NT2/D1 (cell line): ENCODE data around the gene MPPED1.

Experiments used
- DNase-seq: peaks from one replicate; pipeline ENCODE4 v3.0.0-alpha.2; 2011; ENCODE audit warnings: low read depth, low spot score
- H3K27me3 ChIP-seq: 2 replicates; pipeline ENCODE4 v1.6.0; 2011; ENCODE audit warnings: mild to moderate bottlenecking; ENCODE audit not compliant: insufficient read length, insufficient read depth
- H3K36me3 ChIP-seq: 2 replicates; pipeline ENCODE4 v1.6.1; 2011; ENCODE audit warnings: mild to moderate bottlenecking, low read length, mixed read lengths; ENCODE audit not compliant: insufficient read depth, insufficient read length
- H3K4me1 ChIP-seq: 2 replicates; pipeline ENCODE4 v1.5.1; 2011; ENCODE audit not compliant: insufficient read depth, insufficient read length
- H3K4me3 ChIP-seq: 2 replicates; pipeline ENCODE4 v1.5.1; 2011; ENCODE audit warnings: low read depth; ENCODE audit not compliant: insufficient read length
- H3K9ac ChIP-seq: 2 replicates; pipeline ENCODE4 v1.6.0; 2011; ENCODE audit warnings: low read depth; ENCODE audit not compliant: insufficient read length
- H3K9me3 ChIP-seq: 2 replicates; pipeline ENCODE4 v1.5.1; 2011; ENCODE audit warnings: mild to moderate bottlenecking, low read length; ENCODE audit not compliant: insufficient read depth
- SUZ12 ChIP-seq: IDR thresholded peaks from 2 replicates; pipeline ENCODE4 v1.6.1; 2011; ENCODE audit not compliant: insufficient read length, insufficient read depth; ENCODE audit errors: extremely low read depth
- YY1 ChIP-seq: IDR thresholded peaks from 2 replicates; pipeline ENCODE4 v1.6.1; 2011; ENCODE audit not compliant: insufficient read length, insufficient read depth
- ZNF274 ChIP-seq: IDR thresholded peaks from 2 replicates; pipeline ENCODE4 v1.6.1; 2011; ENCODE audit warnings: mild to moderate bottlenecking, low read depth, low read length

The MPPED1 gene

DNA sequence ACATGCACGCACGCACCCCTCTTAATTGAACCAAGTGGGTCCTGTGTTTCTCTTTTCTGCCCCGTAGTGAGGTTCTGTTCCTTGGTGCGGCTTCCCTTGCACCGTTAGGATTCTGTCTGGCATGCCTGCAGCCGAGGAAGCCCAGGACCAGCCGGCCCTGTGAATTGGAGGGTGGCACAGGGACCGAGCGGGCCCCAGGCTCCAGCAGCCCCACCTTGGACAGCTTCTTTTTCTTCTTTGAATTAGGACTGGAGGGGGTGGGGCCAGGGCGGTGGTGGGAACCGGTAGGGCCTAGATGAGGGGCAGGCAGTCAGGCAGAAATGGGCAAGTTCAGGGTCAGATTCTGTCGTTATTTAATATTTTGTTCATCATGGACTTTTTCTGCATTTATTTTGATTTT lies 94.7 kb downstream of the MPPED1 start:
- no peak for TF ChIP-seq ZNF274
- no peak for TF ChIP-seq SUZ12
- TF ChIP-seq YY1: no peak
- Histone ChIP-seq H3K4me1 (peaks cover 10% of the 10 kb centered on the region), H3K36me3 (no peaks in the 10 kb centered on the region), H3K9ac (no peak overlapping the region), H3K27me3 (no peaks in the 10 kb centered on the region), H3K4me3 (no peak overlapping the region), H3K9me3 (no peaks in the 10 kb centered on the region)
- DNase-seq: no peak

DNA sequence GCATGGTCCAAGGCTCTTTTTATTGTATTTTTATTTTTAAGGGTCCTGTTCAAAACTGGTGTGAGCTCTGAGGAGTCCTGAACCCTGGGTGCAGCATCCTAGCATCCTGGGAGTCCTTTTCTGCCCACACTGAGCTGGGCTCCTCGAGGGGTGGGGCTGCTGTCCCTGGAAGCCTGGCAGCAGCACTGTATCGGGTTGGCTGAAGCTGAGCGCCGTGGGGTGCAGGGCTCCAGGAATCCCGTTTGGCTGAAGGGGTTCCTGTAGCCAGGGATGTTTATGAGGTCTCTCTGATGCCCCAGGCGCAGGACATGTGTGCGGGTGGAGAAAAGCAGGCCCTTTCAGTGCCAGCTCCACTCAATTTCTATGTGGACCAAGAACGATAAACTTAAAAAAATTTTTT lies 95.4 kb downstream of the MPPED1 start:
- Histone ChIP-seq H3K27me3 (no peaks in the 10 kb centered on the region), H3K9ac (no peak overlapping the region), H3K9me3 (no peaks in the 10 kb centered on the region), H3K4me1 (peaks cover 10% of the 10 kb centered on the region), H3K36me3 (no peaks in the 10 kb centered on the region), H3K4me3 (no peak overlapping the region)
- TF ChIP-seq SUZ12 (no peak), ZNF274 (no peak), YY1 (no peak)
- DNase-seq: no peak

DNA sequence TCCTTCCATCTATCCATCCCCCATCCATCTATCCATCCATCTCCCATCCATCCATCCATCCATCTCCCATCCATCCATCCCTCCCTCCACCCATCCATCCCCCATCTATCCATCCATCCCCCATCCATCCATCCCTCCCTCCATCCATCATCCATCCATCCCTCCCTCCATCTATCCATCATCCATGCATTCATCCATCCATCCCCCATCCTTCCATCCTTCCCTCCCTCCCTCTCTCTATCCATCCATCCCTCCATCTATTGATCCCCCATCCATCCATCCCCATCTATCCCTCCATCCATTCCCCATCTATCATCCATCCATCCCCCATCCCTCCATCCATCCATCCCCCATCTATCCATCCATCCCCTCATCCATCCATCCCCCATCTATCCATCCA lies 96.7 kb downstream of the MPPED1 start:
- TF ChIP-seq YY1: no peak
- no peak for TF ChIP-seq ZNF274
- TF ChIP-seq SUZ12: no peak
- H3K27me3 ChIP-seq: no peaks in the 10 kb centered on the region
- H3K36me3 ChIP-seq: no peaks in the 10 kb centered on the region
- no peak for DNase-seq
- no peak overlapping the region for H3K9ac ChIP-seq
- H3K4me1 ChIP-seq: peaks cover 10% of the 10 kb centered on the region
- H3K9me3 ChIP-seq: no peaks in the 10 kb centered on the region
- H3K4me3 ChIP-seq: no peak overlapping the region

DNA sequence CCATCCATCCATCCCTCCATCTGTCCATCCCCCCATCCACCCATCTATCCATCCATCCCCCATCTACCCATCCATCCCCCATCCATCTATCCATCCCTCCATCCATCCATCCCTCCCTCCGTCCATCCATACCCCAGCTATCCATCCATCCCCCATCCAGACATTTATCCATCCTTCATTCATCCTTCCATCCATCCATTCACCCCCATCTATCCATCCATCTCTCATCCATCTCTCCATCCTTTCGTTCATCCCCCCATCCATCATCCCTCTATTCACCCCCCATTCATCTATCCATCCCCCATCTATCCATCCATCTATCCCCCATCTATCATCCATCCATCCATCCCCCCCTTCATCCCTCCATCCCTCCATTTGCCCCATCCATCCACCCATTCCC lies 97.5 kb downstream of the MPPED1 start:
- H3K4me1 ChIP-seq: peaks cover 10% of the 10 kb centered on the region
- H3K27me3 ChIP-seq: no peaks in the 10 kb centered on the region
- H3K9me3 ChIP-seq: no peaks in the 10 kb centered on the region
- DNase-seq: no peak
- TF ChIP-seq SUZ12 (no peak), ZNF274 (no peak), YY1 (no peak)
- no peak overlapping the region for H3K9ac ChIP-seq
- no peaks in the 10 kb centered on the region for H3K36me3 ChIP-seq
- H3K4me3 ChIP-seq: no peak overlapping the region

DNA sequence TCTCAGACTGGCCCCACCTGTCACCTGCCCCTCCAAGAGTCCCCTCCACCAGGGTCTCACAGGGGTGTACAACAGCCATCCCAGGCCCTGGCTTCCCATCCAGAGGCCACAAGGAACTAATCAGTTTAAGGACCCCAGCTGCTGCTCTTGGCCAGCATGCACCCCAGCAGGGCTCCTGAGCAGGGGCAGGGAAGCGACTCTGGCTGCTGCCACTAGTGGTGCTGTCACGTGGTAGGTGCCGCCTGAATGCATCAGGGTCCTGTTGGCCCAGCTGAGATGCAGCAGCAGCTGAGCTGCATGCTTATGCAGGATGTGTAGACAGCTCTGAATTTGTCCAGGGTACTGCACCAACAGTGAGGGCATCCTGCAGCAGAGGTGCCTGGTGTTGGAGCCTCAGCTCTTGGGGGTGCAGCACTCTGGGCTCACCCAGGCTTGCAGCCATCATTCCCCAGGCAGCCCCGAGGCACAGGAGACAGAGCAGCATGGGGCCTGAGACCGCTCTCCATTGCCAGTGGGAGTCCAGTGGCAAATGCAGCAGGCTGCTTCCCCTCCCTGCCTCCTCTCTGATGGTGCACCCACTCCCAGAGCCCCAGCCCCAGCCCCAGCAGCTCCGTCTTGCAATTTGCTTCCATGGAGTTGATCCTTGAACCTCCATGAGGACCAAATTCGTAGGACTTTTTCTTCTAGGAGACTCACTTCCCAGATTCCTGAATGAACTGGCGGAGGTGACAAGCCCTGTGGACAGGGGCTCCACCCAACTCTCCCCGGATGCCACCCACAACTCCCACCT lies 98.7 kb downstream of the MPPED1 start:
- Histone ChIP-seq H3K36me3 (no peaks in the 10 kb centered on the region), H3K9me3 (no peaks in the 10 kb centered on the region), H3K4me3 (no peak overlapping the region), H3K4me1 (peaks cover 10% of the 10 kb centered on the region), H3K9ac (no peak overlapping the region), H3K27me3 (no peaks in the 10 kb centered on the region)
- no peak for DNase-seq
- no peak for TF ChIP-seq YY1
- TF ChIP-seq SUZ12: no peak
- no peak for TF ChIP-seq ZNF274

DNA sequence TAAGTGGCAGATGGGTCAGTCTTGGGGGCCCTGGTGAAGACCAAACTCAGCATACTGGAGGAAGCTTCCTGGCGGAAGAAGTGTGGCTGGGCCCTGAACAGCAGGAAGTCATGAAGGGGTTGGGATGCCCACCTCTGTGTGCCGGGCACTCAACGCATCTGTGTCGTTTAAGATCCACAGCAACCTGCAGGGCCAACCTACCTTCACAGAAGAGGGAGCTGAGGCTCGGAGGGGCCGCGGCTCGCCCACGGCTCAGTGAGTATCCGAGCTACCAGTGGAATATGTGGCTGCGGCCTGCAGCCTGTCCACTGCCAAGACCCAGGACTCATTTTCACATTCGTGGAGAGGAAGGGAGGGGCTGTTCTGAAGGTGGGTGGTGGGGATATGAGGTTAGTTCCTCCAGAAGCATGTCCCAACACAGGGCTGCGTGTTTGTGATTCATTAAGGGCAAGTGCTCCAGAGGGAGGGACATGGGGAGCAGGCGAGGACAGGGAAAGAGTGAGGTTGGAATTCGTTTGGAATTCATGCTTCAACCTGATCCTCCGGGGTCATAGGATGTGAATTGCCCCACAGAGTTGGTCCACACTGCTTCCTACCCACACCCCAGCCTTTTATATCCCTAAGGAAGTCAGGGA lies 99.6 kb downstream of the MPPED1 start:
- H3K4me1 ChIP-seq: peaks cover 6% of the 10 kb centered on the region
- H3K9ac ChIP-seq: no peak overlapping the region
- TF ChIP-seq SUZ12: no peak
- TF ChIP-seq YY1: no peak
- TF ChIP-seq ZNF274: no peak
- H3K4me3 ChIP-seq: no peak overlapping the region
- no peaks in the 10 kb centered on the region for H3K36me3 ChIP-seq
- no peaks in the 10 kb centered on the region for H3K9me3 ChIP-seq
- no peak for DNase-seq
- no peaks in the 10 kb centered on the region for H3K27me3 ChIP-seq

DNA sequence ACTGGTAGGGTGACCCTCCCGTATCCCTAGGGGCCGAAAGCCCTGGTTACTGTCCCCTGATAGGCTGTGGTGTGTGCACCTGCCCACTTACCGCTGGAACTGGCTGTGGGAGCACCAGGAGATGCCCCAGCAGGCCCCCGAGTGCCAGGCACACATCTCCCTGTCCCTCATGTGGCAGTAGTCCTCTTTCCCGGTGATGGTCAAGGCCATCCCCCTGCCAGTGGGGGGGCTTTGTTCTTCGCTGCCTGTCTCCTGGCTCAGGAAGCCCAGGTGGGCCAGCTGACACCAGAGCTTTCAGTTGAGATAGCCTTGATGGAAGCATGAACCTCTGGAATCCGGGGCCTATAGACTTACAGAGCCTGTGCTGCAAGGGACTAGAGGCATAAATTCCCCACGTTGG lies 100.5 kb downstream of the MPPED1 start:
- no peak for DNase-seq
- H3K4me3 ChIP-seq: no peak overlapping the region
- H3K4me1 ChIP-seq: peaks cover 8% of the 10 kb centered on the region
- no peak for TF ChIP-seq YY1
- no peak for TF ChIP-seq ZNF274
- TF ChIP-seq SUZ12: no peak
- H3K9me3 ChIP-seq: no peaks in the 10 kb centered on the region
- no peak overlapping the region for H3K9ac ChIP-seq
- H3K36me3 ChIP-seq: no peaks in the 10 kb centered on the region
- no peaks in the 10 kb centered on the region for H3K27me3 ChIP-seq
